ENCODE data around the gene TMUB2. TPM values are rescaled to one million over a fixed set of nuclear protein-coding genes. Genes with fewer than 3 reads are reported as not detected.

TMUB2 gene
- total and polyA plus RNA-seq, 2 of the 13 experiments (the other 11 are each of a cell fraction or from before 2014, with no cell fraction given), result 26.9 to 50.8 TPM

DNA sequence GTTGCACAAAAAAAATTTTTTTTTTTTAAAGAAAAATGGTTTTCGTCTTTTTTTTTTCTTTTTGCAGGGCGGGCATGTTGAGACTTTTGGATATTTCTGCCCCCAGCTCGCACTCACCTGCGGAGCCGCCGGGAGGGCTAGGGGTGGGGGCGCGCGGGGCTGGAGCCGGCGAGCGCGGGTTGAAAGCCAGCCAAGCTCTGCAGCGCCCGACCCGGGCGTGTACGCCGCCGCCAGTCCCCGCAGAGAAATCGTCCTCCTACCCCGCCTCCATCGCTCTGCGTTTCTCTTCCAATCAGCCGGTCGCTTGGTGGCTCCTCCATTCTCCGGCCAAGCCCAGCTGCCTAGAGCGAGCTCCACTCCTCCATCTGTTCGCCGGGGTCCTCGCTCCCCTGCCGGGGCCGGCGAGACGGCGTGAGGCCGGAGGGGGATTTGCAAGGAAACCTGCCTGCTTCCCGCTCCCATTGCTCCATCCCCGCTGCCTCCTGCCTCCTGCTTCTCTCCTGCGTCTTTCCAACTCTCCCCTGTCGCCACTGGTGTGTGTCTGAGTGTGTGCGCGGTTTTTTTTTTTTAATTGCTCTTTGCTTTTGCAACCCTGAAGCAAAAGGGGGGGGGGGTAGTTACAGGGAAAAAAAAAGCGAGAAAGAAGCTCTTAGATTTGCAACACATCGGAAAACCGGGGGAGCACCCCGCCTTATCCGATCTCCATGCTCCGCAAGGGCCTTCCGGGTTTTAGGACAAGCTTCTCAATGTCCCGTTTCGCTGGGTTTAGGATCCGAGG lies 34.5 kb downstream of the TMUB2 start (continued):
- TF ChIP-seq, protein P1, sequence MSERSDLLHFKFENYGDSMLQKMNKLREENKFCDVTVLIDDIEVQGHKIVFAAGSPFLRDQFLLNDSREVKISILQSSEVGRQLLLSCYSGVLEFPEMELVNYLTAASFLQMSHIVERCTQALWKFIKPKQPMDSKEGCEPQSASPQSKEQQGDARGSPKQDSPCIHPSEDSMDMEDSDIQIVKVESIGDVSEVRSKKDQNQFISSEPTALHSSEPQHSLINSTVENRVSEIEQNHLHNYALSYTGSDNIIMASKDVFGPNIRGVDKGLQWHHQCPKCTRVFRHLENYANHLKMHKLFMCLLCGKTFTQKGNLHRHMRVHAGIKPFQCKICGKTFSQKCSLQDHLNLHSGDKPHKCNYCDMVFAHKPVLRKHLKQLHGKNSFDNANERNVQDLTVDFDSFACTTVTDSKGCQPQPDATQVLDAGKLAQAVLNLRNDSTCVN (CRISPR knock-in tag; IDR thresholded peaks at IDR 0.05; ENCODE audit: borderline replicate concordance), result no peak
- TF ChIP-seq ARID2 (CRISPR knock-in tag; IDR thresholded peaks at IDR 0.05; ENCODE audit: borderline replicate concordance) (no peak), FOXA3 (CRISPR knock-in tag; IDR thresholded peaks at IDR 0.05) (peak; percentile 34; the same call in 1 of the 2 replicates), HNRNPUL1 (IDR thresholded peaks at IDR 0.05; ENCODE audit: low read depth, low read length) (no peak), RNF2 (conservative IDR thresholded peaks at IDR 0.05; ENCODE audit: low read depth) (no peak), SALL1 (CRISPR knock-in tag; IDR thresholded peaks at IDR 0.05) (peak; percentile 66), ADNP (CRISPR knock-in tag; IDR thresholded peaks at IDR 0.05) (no peak), ZNF674 (CRISPR knock-in tag; IDR thresholded peaks at IDR 0.05; ENCODE audit: low read depth) (0 out of 2 replicates have a peak, but pooled peaks have one; percentile 56), ZNF564 (CRISPR knock-in tag; IDR thresholded peaks at IDR 0.05) (0 out of 2 replicates have a peak, but pooled peaks have one; percentile 74)
- TF ChIP-seq, protein P2, sequence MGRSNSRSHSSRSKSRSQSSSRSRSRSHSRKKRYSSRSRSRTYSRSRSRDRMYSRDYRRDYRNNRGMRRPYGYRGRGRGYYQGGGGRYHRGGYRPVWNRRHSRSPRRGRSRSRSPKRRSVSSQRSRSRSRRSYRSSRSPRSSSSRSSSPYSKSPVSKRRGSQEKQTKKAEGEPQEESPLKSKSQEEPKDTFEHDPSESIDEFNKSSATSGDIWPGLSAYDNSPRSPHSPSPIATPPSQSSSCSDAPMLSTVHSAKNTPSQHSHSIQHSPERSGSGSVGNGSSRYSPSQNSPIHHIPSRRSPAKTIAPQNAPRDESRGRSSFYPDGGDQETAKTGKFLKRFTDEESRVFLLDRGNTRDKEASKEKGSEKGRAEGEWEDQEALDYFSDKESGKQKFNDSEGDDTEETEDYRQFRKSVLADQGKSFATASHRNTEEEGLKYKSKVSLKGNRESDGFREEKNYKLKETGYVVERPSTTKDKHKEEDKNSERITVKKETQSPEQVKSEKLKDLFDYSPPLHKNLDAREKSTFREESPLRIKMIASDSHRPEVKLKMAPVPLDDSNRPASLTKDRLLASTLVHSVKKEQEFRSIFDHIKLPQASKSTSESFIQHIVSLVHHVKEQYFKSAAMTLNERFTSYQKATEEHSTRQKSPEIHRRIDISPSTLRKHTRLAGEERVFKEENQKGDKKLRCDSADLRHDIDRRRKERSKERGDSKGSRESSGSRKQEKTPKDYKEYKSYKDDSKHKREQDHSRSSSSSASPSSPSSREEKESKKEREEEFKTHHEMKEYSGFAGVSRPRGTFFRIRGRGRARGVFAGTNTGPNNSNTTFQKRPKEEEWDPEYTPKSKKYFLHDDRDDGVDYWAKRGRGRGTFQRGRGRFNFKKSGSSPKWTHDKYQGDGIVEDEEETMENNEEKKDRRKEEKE (IDR thresholded peaks at IDR 0.05), result no peak
- TF ChIP-seq, protein P3, sequence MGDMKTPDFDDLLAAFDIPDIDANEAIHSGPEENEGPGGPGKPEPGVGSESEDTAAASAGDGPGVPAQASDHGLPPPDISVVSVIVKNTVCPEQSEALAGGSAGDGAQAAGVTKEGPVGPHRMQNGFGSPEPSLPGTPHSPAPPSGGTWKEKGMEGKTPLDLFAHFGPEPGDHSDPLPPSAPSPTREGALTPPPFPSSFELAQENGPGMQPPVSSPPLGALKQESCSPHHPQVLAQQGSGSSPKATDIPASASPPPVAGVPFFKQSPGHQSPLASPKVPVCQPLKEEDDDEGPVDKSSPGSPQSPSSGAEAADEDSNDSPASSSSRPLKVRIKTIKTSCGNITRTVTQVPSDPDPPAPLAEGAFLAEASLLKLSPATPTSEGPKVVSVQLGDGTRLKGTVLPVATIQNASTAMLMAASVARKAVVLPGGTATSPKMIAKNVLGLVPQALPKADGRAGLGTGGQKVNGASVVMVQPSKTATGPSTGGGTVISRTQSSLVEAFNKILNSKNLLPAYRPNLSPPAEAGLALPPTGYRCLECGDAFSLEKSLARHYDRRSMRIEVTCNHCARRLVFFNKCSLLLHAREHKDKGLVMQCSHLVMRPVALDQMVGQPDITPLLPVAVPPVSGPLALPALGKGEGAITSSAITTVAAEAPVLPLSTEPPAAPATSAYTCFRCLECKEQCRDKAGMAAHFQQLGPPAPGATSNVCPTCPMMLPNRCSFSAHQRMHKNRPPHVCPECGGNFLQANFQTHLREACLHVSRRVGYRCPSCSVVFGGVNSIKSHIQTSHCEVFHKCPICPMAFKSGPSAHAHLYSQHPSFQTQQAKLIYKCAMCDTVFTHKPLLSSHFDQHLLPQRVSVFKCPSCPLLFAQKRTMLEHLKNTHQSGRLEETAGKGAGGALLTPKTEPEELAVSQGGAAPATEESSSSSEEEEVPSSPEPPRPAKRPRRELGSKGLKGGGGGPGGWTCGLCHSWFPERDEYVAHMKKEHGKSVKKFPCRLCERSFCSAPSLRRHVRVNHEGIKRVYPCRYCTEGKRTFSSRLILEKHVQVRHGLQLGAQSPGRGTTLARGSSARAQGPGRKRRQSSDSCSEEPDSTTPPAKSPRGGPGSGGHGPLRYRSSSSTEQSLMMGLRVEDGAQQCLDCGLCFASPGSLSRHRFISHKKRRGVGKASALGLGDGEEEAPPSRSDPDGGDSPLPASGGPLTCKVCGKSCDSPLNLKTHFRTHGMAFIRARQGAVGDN (CRISPR knock-in tag; IDR thresholded peaks at IDR 0.05), result peak; percentile 69
- TF ChIP-seq, protein P4, sequence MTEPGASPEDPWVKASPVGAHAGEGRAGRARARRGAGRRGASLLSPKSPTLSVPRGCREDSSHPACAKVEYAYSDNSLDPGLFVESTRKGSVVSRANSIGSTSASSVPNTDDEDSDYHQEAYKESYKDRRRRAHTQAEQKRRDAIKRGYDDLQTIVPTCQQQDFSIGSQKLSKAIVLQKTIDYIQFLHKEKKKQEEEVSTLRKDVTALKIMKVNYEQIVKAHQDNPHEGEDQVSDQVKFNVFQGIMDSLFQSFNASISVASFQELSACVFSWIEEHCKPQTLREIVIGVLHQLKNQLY (CRISPR knock-in tag; IDR thresholded peaks at IDR 0.05), result no peak
- TF ChIP-seq, protein P5, sequence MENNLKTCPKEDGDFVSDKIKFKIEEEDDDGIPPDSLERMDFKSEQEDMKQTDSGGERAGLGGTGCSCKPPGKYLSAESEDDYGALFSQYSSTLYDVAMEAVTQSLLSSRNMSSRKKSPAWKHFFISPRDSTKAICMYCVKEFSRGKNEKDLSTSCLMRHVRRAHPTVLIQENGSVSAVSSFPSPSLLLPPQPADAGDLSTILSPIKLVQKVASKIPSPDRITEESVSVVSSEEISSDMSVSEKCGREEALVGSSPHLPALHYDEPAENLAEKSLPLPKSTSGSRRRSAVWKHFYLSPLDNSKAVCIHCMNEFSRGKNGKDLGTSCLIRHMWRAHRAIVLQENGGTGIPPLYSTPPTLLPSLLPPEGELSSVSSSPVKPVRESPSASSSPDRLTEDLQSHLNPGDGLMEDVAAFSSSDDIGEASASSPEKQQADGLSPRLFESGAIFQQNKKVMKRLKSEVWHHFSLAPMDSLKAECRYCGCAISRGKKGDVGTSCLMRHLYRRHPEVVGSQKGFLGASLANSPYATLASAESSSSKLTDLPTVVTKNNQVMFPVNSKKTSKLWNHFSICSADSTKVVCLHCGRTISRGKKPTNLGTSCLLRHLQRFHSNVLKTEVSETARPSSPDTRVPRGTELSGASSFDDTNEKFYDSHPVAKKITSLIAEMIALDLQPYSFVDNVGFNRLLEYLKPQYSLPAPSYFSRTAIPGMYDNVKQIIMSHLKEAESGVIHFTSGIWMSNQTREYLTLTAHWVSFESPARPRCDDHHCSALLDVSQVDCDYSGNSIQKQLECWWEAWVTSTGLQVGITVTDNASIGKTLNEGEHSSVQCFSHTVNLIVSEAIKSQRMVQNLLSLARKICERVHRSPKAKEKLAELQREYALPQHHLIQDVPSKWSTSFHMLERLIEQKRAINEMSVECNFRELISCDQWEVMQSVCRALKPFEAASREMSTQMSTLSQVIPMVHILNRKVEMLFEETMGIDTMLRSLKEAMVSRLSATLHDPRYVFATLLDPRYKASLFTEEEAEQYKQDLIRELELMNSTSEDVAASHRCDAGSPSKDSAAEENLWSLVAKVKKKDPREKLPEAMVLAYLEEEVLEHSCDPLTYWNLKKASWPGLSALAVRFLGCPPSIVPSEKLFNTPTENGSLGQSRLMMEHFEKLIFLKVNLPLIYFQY (CRISPR knock-in tag; IDR thresholded peaks at IDR 0.05; ENCODE audit: borderline replicate concordance), result no peak
- TF ChIP-seq, protein P6, sequence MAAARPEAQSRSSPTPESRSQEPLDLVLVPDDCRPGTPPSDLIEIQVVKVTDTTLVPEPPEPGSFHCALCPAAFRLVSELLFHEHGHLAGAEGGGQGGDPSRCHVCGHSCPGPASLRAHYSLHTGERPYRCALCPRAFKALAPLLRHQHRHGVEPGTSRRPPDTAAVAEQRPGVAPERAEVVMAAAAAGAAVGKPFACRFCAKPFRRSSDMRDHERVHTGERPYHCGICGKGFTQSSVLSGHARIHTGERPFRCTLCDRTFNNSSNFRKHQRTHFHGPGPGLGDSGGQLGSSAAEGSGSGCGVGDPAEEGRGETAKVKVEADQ (CRISPR knock-in tag; IDR thresholded peaks at IDR 0.05; ENCODE audit: borderline replicate concordance), result peak; percentile 54; the same call in 1 of the 2 replicates

Data from HepG2 (cell line).